Measurements from ENCODE around the gene TMEM218. TPM values are rescaled to one million over a fixed set of nuclear protein-coding genes. Genes with fewer than 3 reads are reported as not detected.

Gene TMEM218
- total and polyA plus RNA-seq, 2 of the 8 experiments (the other 6 are each of a cell fraction or from before 2014, with no cell fraction given) = 17.0 to 33.5 TPM

GRCh38 chr11:125091877-125092664 is 19.4 kb downstream of the TMEM218 start:
- H3K79me1 ChIP-seq (ENCODE audit: low read depth, low read length) = no peaks in the 10 kb centered on the region
- ChIA-PET POLR2A (ENCODE audit: partially characterized antibody) (interaction anchor here (1.1 kb wide), 1 partner anchor 254 kb away, joined by 5 read pairs; no protein-coding TSS in a partner anchor), CTCF (ENCODE audit: partially characterized antibody) (interaction anchor here (0.6 to 29.4 kb wide), 66 partner anchors 8 to 1982 kb away, joined by 3 to 486 read pairs (median 6); partner anchors contain the start of genes SLC37A2 and TMEM218)
- no peak overlapping the region for H2BK15ac ChIP-seq (ENCODE audit: low read length)
- H3K36me3 ChIP-seq (ENCODE audit: control insufficient read depth in 2 of 4, insufficient read depth in 4 of 4, low read length in 3 of 4) = peaks cover 0 to under 1% (median 0%) of the 10 kb centered on the region in 4 experiments; a peak in 1 of 8 replicates
- 74% methylated on average over 6 of the region's 6 CpGs; no CpG with 5 or more reads in 1 of the 2 experiments for WGBS, 2 experiments (ENCODE audit: extremely low coverage in 1 of 2, insufficient coverage in 1 of 2, insufficient read length in 1 of 2, insufficient replicate concordance in 2 of 2, low coverage in 1 of 2, low lambda C conversion rate in 2 of 2, missing lambda C conversion rate in 1 of 2)
- no peak overlapping the region for H2AFZ ChIP-seq (ENCODE audit: low read length)
- H3K9ac ChIP-seq (replicated peaks in 1 of 4; ENCODE audit: extremely low read depth in 1 of 4, low read depth in 3 of 4, low read length in 3 of 4) = no peak overlapping the region
- H3K27ac ChIP-seq (ENCODE audit: low read depth, low read length) = no peak overlapping the region
- no peak overlapping the region; the same call in 1 of the 2 replicates for H3K18ac ChIP-seq (ENCODE audit: extremely low read depth, low read length)
- H2BK12ac ChIP-seq (ENCODE audit: low read depth, low read length) = no peak overlapping the region
- H3K4ac ChIP-seq (replicated peaks; ENCODE audit: insufficient read length, low read depth, low read length) = no peak overlapping the region
- no peak for DNase-seq (ENCODE audit: low read depth in 1 of 2, low spot score in 2 of 2)
- peak; percentile 24 for FAIRE-seq
- no peak overlapping the region for H2BK20ac ChIP-seq (ENCODE audit: low read length)
- H2BK5ac ChIP-seq (ENCODE audit: low read depth, low read length) = no peak overlapping the region
- H3K4me2 ChIP-seq (ENCODE audit: insufficient read depth in 1 of 2, low read depth in 2 of 2, low read length in 2 of 2) = peak overlapping the region in 1 of 2 experiments; percentile 6; a peak in 1 of 4 replicates
- H3K27me3 ChIP-seq (replicated peaks in 1 of 4; ENCODE audit: control insufficient read depth in 3 of 4, extremely low read depth in 1 of 4, insufficient read depth in 3 of 4, low read length in 3 of 4) = no peaks in the 10 kb centered on the region
- no peaks in the 10 kb centered on the region for H4K20me1 ChIP-seq (replicated peaks in 1 of 2; ENCODE audit: control insufficient read depth in 1 of 2, insufficient read depth in 2 of 2, low read length in 2 of 2)
- no peak overlapping the region for H4K5ac ChIP-seq (ENCODE audit: insufficient read length, low read depth, low read length)
- H3K56ac ChIP-seq (replicated peaks; ENCODE audit: insufficient read length, low read depth, low read length) = no peak overlapping the region
- H4K8ac ChIP-seq (ENCODE audit: extremely low read depth, insufficient read depth, low read length) = no peak overlapping the region
- H3K79me2 ChIP-seq (ENCODE audit: control insufficient read depth in 1 of 2, insufficient read depth in 2 of 2, low read length in 2 of 2) = no peaks in the 10 kb centered on the region
- no peak overlapping the region for H3K23ac ChIP-seq (ENCODE audit: insufficient read length)
- no peak overlapping the region; a peak in 1 of 8 replicates for H3K4me3 ChIP-seq (ENCODE audit: extremely low read depth in 1 of 4, insufficient read depth in 2 of 4, low read depth in 3 of 4, low read length in 4 of 4)
- no peaks in the 10 kb centered on the region for H3K23me2 ChIP-seq (ENCODE audit: low read depth, low read length)
- no peak overlapping the region for H2AK5ac ChIP-seq (ENCODE audit: low read depth, low read length)
- H3K14ac ChIP-seq (ENCODE audit: insufficient read length) = no peak overlapping the region
- no peak overlapping the region for H4K91ac ChIP-seq (replicated peaks; ENCODE audit: insufficient read length, low read length)
- H2BK120ac ChIP-seq (replicated peaks; ENCODE audit: low read depth, low read length) = no peak overlapping the region
- no peaks in the 10 kb centered on the region for H3K9me3 ChIP-seq (ENCODE audit: insufficient read depth in 2 of 2, low read depth in 1 of 2, low read length in 1 of 2)
- peaks cover 2 to 12% (median 6%) of the 10 kb centered on the region in 4 experiments; a peak in 6 of 7 replicates for H3K4me1 ChIP-seq (replicated peaks in 1 of 4; ENCODE audit: control insufficient read depth in 3 of 4, insufficient read depth in 4 of 4, low read length in 3 of 4)
- TF ChIP-seq YY1 (IDR thresholded peaks at IDR 0.05; ENCODE audit: low read depth, low read length) (no peak), BACH1 (IDR thresholded peaks at IDR 0.05; ENCODE audit: low read length) (no peak), NRF1 (IDR thresholded peaks at IDR 0.05; ENCODE audit: low read depth, low read length) (no peak), POU5F1 (IDR thresholded peaks at IDR 0.05; ENCODE audit: low read depth, low read length) (no peak), RBBP5 (IDR thresholded peaks at IDR 0.05; ENCODE audit: borderline replicate concordance, low read depth, low read length) (no peak), TCF12 (IDR thresholded peaks at IDR 0.05; ENCODE audit: low read depth, low read length) (no peak), HDAC2 (IDR thresholded peaks at IDR 0.05; ENCODE audit: borderline replicate concordance in 1 of 2, low read depth in 2 of 2, low read length in 2 of 2) (no peak), TAF1 (IDR thresholded peaks at IDR 0.05; ENCODE audit: low read depth, low read length) (no peak), ASH2L (IDR thresholded peaks at IDR 0.05; ENCODE audit: low read length) (no peak), POLR2A (IDR thresholded peaks at IDR 0.05; ENCODE audit: control extremely low read depth in 1 of 2, low read depth in 2 of 2, low read length in 2 of 2) (no peak), RFX5 (IDR thresholded peaks at IDR 0.05; ENCODE audit: borderline replicate concordance, low read depth, low read length) (no peak), PHF8 (conservative IDR thresholded peaks at IDR 0.05; ENCODE audit: low read depth, low read length) (no peak), CHD2 (IDR thresholded peaks at IDR 0.05; ENCODE audit: low read length) (no peak), JUND (IDR thresholded peaks at IDR 0.05; ENCODE audit: low read length) (no peak)
